Astrocyte of the cerebellum (primary cell): ENCODE data around the gene CUX1.

Source experiments
- DNase-seq: peaks from one replicate; pipeline ENCODE4 v3.0.0-alpha.2; 2011; ENCODE audit warnings: low read depth
- H3K4me3 ChIP-seq: 2 replicates; pipeline ENCODE4 v1.5.1; 2011; ENCODE audit warnings: mild to moderate bottlenecking, low read depth, low read length, moderate library complexity
- in situ Hi-C: cut with HindIII; loops from 2 replicates; pipeline ENCODE4 v1.10.0; 2017; ENCODE audit warnings: low sequenced_read_pairs
- TF ChIP-seq, protein P1 (sequence below): IDR thresholded peaks from 2 replicates; pipeline ENCODE4 v1.5.1; 2012; ENCODE audit warnings: low read length, low read depth, moderate library complexity, mild to moderate bottlenecking; ENCODE audit errors: missing control alignments

Gene CUX1

GRCh38 chr7:102068846-102069245, 251.4 kb downstream of the CUX1 start:
- no peak overlapping the region for H3K4me3 ChIP-seq
- DNase-seq = no peak
- in situ Hi-C loops = no loop called here
- TF ChIP-seq, protein P1, sequence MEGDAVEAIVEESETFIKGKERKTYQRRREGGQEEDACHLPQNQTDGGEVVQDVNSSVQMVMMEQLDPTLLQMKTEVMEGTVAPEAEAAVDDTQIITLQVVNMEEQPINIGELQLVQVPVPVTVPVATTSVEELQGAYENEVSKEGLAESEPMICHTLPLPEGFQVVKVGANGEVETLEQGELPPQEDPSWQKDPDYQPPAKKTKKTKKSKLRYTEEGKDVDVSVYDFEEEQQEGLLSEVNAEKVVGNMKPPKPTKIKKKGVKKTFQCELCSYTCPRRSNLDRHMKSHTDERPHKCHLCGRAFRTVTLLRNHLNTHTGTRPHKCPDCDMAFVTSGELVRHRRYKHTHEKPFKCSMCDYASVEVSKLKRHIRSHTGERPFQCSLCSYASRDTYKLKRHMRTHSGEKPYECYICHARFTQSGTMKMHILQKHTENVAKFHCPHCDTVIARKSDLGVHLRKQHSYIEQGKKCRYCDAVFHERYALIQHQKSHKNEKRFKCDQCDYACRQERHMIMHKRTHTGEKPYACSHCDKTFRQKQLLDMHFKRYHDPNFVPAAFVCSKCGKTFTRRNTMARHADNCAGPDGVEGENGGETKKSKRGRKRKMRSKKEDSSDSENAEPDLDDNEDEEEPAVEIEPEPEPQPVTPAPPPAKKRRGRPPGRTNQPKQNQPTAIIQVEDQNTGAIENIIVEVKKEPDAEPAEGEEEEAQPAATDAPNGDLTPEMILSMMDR = no peak

DNA sequence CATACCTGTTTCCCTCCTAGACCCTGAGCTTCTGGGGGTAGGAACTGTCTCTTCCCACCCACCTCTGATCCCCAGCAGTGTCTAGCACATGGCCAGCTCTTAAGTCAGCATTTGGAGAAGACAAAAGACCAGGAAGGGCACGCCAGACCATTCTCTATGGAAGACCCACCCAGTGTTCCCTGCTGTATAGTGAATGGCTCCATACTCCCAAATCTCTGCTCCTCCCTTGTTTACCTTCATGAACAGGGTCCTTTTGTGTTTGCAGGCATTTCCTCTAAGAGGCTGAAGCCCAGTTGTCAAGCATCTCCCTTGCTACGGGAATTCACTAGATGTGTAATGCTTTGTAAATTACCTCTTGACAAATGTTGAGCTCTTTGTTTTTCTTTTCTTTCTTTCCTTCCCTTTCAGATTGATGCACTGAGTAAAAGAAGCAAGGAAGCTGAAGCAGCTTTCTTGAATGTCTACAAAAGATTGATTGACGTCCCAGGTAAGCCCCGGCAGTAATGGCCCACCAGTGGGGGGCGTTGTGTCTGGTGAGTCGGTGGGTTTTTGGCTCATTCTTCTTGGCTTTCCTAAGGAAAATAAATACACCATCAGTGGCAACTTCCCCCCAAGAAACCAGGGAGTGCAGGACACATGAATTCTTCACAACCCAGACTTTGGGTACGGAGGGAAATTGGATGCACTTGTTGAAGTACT, 252.7 kb downstream of the CUX1 start:
- H3K4me3 ChIP-seq = no peak overlapping the region
- in situ Hi-C loops = no loop called here
- DNase-seq = no peak
- TF ChIP-seq, protein P1 = no peak

DNA sequence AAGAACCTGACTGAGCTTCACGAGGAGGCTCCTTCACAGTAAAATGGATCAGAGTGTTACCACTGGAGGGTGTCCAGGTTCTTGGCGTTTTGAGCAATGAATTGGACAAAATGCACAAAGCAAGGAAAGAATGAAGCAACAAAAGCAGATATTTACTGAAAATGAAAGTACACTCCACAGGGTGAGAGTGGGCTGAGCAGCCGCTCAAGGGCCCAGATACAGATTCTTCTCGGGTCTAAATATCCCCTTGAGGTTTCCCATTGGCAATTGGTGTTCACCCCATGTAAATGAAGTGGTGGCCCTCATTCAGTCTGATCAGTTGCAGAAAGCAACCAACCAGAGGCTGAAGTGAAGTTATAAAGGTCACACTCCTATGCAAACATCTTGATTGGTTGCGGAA, 254.6 kb downstream of the CUX1 start:
- in situ Hi-C loops = no loop called here
- no peak overlapping the region for H3K4me3 ChIP-seq
- TF ChIP-seq, protein P1 = no peak
- no peak for DNase-seq

- no peak overlapping the region for H3K4me3 ChIP-seq
- TF ChIP-seq, protein P1 = no peak
- in situ Hi-C loops = no loop called here
- no peak for DNase-seq
These were observed 255.3 kb downstream of the CUX1 start for GRCh38 chr7:102072636-102073209.

- no peak overlapping the region for H3K4me3 ChIP-seq
- in situ Hi-C loops = no loop called here
- DNase-seq = no peak
- TF ChIP-seq, protein P1 = no peak
These were observed 256.8 kb downstream of the CUX1 start for GRCh38 chr7:102073931-102074880.

- in situ Hi-C loops = no loop called here
- no peak overlapping the region for H3K4me3 ChIP-seq
- DNase-seq = no peak
- TF ChIP-seq, protein P1 = no peak
These were observed 257.7 kb downstream of the CUX1 start for GRCh38 chr7:102075126-102075525.
